GM12891 (cell line): ENCODE data around the gene ERBB2.

Experiments
- DNase-seq: peaks from one replicate; pipeline ENCODE4 v3.0.0; 2011; ENCODE audit warnings: low spot score; ENCODE audit not compliant: insufficient read length
- FAIRE-seq: peaks from 2 replicates; lab custom pipeline; 2011; peaks lifted over from hg19 to GRCh38; lab: Jason Lieb, UNC
- PAX5 ChIP-seq: IDR thresholded peaks from 2 replicates; pipeline ENCODE4 v1.6.1; 2011; ENCODE audit warnings: low read length, moderate library complexity, mild to moderate bottlenecking; ENCODE audit not compliant: insufficient read depth, severe bottlenecking
- POLR2A ChIP-seq: IDR thresholded peaks from 2 replicates; pipeline ENCODE4 v1.6.1; 2011; ENCODE audit warnings: low read depth, low read length, control low read depth
- POLR2AphosphoS5 ChIP-seq: IDR thresholded peaks from 2 replicates; pipeline ENCODE4 v1.6.1; 2011; ENCODE audit warnings: low read depth, low read length, control low read depth
- POU2F2 ChIP-seq: IDR thresholded peaks from 2 replicates; pipeline ENCODE4 v1.6.1; 2011; ENCODE audit warnings: low read depth, mild to moderate bottlenecking, control low read depth, low read length, moderate library complexity
- SPI1 ChIP-seq: IDR thresholded peaks from 2 replicates; pipeline ENCODE4 v1.6.1; 2011; ENCODE audit warnings: low read depth, low read length, control low read depth
- TAF1 ChIP-seq: IDR thresholded peaks from 2 replicates; pipeline ENCODE4 v1.6.1; 2011; ENCODE audit warnings: low read depth, low read length, control low read depth

The ERBB2 gene

GRCh38 chr17:39672522-39673334 is 27.1 kb upstream of the ERBB2 start:
- no peak for TF ChIP-seq PAX5
- no peak for TF ChIP-seq POU2F2
- TF ChIP-seq POLR2AphosphoS5 = no peak
- TF ChIP-seq TAF1 = no peak
- no peak for TF ChIP-seq POLR2A
- no peak for DNase-seq
- no peak for FAIRE-seq

GRCh38 chr17:39673335-39674081 is 26.4 kb upstream of the ERBB2 start:
- FAIRE-seq (no peak), DNase-seq (no peak)
- TF ChIP-seq SPI1 (no peak), POU2F2 (no peak), PAX5 (no peak), POLR2A (no peak), POLR2AphosphoS5 (no peak)

- DNase-seq (no peak), FAIRE-seq (no peak)
- TF ChIP-seq POLR2A (no peak), POLR2AphosphoS5 (no peak), POU2F2 (no peak), SPI1 (no peak), PAX5 (no peak), TAF1 (no peak)
These were observed 25.7 kb upstream of the ERBB2 start for GRCh38 chr17:39674179-39674578.

GRCh38 chr17:39674702-39675389 is 25.0 kb upstream of the ERBB2 start:
- DNase-seq = no peak
- no peak for FAIRE-seq
- TF ChIP-seq PAX5 (no peak), POLR2A (no peak), POLR2AphosphoS5 (no peak), SPI1 (no peak), TAF1 (no peak), POU2F2 (no peak)

GRCh38 chr17:39675390-39676082 is 24.3 kb upstream of the ERBB2 start:
- DNase-seq (no peak), FAIRE-seq (peak; percentile 43)
- no peak for TF ChIP-seq TAF1
- no peak for TF ChIP-seq POU2F2
- no peak for TF ChIP-seq POLR2A
- TF ChIP-seq POLR2AphosphoS5 = no peak
- TF ChIP-seq PAX5 = no peak
- TF ChIP-seq SPI1 = no peak

GRCh38 chr17:39676198-39676819 is 23.6 kb upstream of the ERBB2 start:
- DNase-seq (peak; percentile 47), FAIRE-seq (peak; percentile 86)
- TF ChIP-seq POLR2AphosphoS5 = no peak

GRCh38 chr17:39677072-39677471 is 22.8 kb upstream of the ERBB2 start:
- TF ChIP-seq TAF1 (no peak), POU2F2 (no peak), POLR2AphosphoS5 (no peak), PAX5 (no peak), POLR2A (no peak), SPI1 (no peak)
- peak; percentile 33 for FAIRE-seq
- DNase-seq = no peak

- no peak for DNase-seq
- no peak for FAIRE-seq
These were observed 22.1 kb upstream of the ERBB2 start for GRCh38 chr17:39677542-39678339.

More at GRCh38 chr17:39677542-39678339, 22.1 kb upstream of the ERBB2 start:
- TF ChIP-seq POLR2A (no peak), TAF1 (no peak)
